Thymus (tissue), 11 donors: ENCODE measurements around the gene HOXC10. TPM values are rescaled to one million over a fixed set of nuclear protein-coding genes. Genes with fewer than 3 reads are reported as not detected.

Experiments used
- DNase-seq, 9 donors: peaks; one replicate each; pipeline ENCODE4 v3.0.0-alpha.2; 2013; ENCODE audit warnings: low spot score in 9 of 9, low read depth in 6 of 9, missing footprints in 1 of 9
- H3K27ac ChIP-seq, 2 donors: one replicate each; pipeline ENCODE4 v1.5.1; 2013; ENCODE audit warnings: control low read depth in 1 of 2, low read depth in 1 of 2, low read length in 1 of 2, mild to moderate bottlenecking in 1 of 2, moderate library complexity in 1 of 2
- H3K27me3 ChIP-seq, 2 donors: one replicate each; pipeline ENCODE4 v1.5.1; 2013; ENCODE audit warnings: low read length in 1 of 2; ENCODE audit not compliant: control insufficient read depth in 2 of 2, insufficient read depth in 1 of 2
- H3K36me3 ChIP-seq, 2 donors: one replicate each; pipeline ENCODE4 v1.5.1; 2013; ENCODE audit warnings: low read length in 1 of 2, mild to moderate bottlenecking in 1 of 2, moderate library complexity in 1 of 2; ENCODE audit not compliant: control insufficient read depth in 2 of 2, insufficient read depth in 2 of 2
- H3K4me1 ChIP-seq, 2 donors: one replicate each; pipeline ENCODE4 v1.5.1; 2013; ENCODE audit warnings: low read length in 2 of 2; ENCODE audit not compliant: control insufficient read depth in 2 of 2, insufficient read depth in 2 of 2
- H3K4me3 ChIP-seq, 2 donors: one replicate each; pipeline ENCODE4 v1.5.1; 2013; ENCODE audit warnings: low read length in 2 of 2, control low read depth in 1 of 2, mild to moderate bottlenecking in 1 of 2
- H3K9me3 ChIP-seq, 2 donors: one replicate each; pipeline ENCODE4 v1.5.1; 2013; ENCODE audit warnings: low read length in 1 of 2, mild to moderate bottlenecking in 1 of 2; ENCODE audit not compliant: control insufficient read depth in 2 of 2, insufficient read depth in 1 of 2
- WGBS: extraction: QIAGEN DNeasy Blood & Tissue Kit; methylation state at CpG from one replicate; pipeline ENCODE4 v1.1.7; 2013; 5-methylcytosine and 5-hydroxymethylcytosine counted together
- polyA plus RNA-seq: library from polyadenylated mRNA; stranded (reverse); fragments of 200-250 nt; gene quantifications from one replicate; pipeline ENCODE4 v1.2.3, GENCODE V29; 2013
- total RNA-seq: library from RNA; stranded (reverse); fragments of 120-200 nt; gene quantifications from one replicate; pipeline ENCODE4 v1.2.4, GENCODE V29; 2013
- donor health status: healthy.

Gene HOXC10
- total and polyA plus RNA-seq, 2 donors: 0.14 TPM; not detected in 1

- DNase-seq: no peak
- Histone ChIP-seq H3K27ac (no peak overlapping the region), H3K36me3 (no peaks in the 10 kb centered on the region), H3K27me3 (peaks cover 88 to 100% of the 10 kb centered on the region in 2 donors), H3K9me3 (peaks cover 0 to 12% of the 10 kb centered on the region in 2 donors), H3K4me3 (no peak overlapping the region), H3K4me1 (no peaks in the 10 kb centered on the region)
- WGBS: 23% methylated on average over 4 of the region's 4 CpGs
These were observed 14.5 kb upstream of the HOXC10 start for GRCh38 chr12:53970451-53970850.

GRCh38 chr12:53971129-53971528, 13.8 kb upstream of the HOXC10 start:
- Histone ChIP-seq H3K36me3 (no peaks in the 10 kb centered on the region), H3K27me3 (peaks cover 87 to 100% of the 10 kb centered on the region in 2 donors), H3K4me1 (no peaks in the 10 kb centered on the region), H3K9me3 (peaks cover 0 to 16% of the 10 kb centered on the region in 2 donors), H3K27ac (no peak overlapping the region), H3K4me3 (no peak overlapping the region)
- DNase-seq: no peak
- WGBS: 71% methylated on average over 3 of the region's 3 CpGs

GRCh38 chr12:53971686-53972085, 13.3 kb upstream of the HOXC10 start:
- no peak overlapping the region for H3K4me3 ChIP-seq
- peaks cover 0 to 16% of the 10 kb centered on the region in 2 donors for H3K9me3 ChIP-seq
- no peaks in the 10 kb centered on the region for H3K4me1 ChIP-seq
- H3K27me3 ChIP-seq: peaks cover 87 to 100% of the 10 kb centered on the region in 2 donors
- H3K36me3 ChIP-seq: no peaks in the 10 kb centered on the region
- no peak for DNase-seq
- H3K27ac ChIP-seq: no peak overlapping the region
- 27% methylated on average over 2 of the region's 2 CpGs for WGBS

DNA sequence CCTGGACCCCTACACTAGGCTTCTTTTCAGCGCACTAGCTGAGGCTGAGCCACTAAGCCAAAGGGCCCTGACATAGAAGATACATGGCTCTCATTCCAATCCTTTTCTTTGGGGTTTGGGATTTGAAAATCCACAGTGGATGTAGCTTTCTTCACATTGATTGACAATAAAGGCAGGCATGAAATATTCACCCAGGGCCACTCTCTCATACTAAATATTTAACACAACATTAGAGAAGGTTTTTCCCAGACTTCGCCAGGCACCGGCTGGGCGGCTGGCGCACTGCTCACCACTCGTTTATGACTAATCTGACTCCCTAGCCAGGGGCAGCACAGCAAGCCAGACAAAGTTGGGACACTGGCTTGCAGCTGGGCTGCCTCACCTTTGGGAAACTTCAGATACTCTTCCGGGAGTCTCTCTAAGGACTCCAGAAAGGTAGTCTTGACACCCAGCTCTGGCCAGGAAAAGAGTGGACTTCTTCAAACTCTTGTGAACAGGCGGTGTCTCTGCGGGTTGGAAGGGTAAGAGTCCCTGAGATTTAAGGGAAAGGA, 12.7 kb upstream of the HOXC10 start:
- Histone ChIP-seq H3K27me3 (peaks cover 87 to 100% of the 10 kb centered on the region in 2 donors), H3K9me3 (peaks cover 0 to 16% of the 10 kb centered on the region in 2 donors), H3K36me3 (no peaks in the 10 kb centered on the region), H3K4me3 (no peak overlapping the region), H3K27ac (no peak overlapping the region), H3K4me1 (no peaks in the 10 kb centered on the region)
- WGBS: 31% methylated on average over 9 of the region's 9 CpGs
- no peak for DNase-seq

DNA sequence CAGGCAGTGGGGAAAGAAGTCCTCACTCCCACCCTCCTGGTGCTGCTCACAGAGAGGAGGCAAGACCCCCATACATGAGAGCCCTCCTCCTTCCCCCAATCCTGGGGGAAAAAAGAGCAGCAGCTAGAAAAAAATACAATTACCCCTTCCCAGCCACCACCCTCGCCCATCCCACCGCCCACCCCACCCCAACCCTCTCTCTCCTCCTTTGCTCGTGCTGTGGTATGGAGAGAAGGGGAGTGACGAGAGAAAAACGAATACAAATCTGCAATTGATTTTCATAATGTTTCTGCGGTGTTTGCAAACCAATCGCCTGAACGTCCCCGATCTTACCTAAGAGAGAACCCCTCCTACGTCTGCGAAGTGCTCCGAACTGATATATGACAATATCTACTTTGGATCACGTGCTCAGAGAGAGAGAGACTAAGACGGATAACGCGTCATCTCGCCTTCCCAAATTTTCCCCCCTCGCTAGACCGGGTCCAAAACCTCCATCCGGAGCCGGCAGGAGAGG, 12.2 kb upstream of the HOXC10 start, which contains the start of gene HOXC11:
TSS of gene HOXC11 (plus strand) at position 405 of the 514 bp plus-strand sequence. CDS start 116 bp downstream, outside the sequence.
- H3K27me3 ChIP-seq: peaks cover 87 to 100% of the 10 kb centered on the region in 2 donors
- DNase-seq: no peak
- no peaks in the 10 kb centered on the region for H3K36me3 ChIP-seq
- H3K27ac ChIP-seq: no peak within 1 kb of the TSS
- H3K4me1 ChIP-seq: no peaks in the 10 kb centered on the region
- WGBS: 8% methylated on average over 21 of the region's 21 CpGs
- H3K4me3 ChIP-seq: no peak within 1 kb of the TSS
- peaks cover 0 to 16% of the 10 kb centered on the region in 2 donors for H3K9me3 ChIP-seq

DNA sequence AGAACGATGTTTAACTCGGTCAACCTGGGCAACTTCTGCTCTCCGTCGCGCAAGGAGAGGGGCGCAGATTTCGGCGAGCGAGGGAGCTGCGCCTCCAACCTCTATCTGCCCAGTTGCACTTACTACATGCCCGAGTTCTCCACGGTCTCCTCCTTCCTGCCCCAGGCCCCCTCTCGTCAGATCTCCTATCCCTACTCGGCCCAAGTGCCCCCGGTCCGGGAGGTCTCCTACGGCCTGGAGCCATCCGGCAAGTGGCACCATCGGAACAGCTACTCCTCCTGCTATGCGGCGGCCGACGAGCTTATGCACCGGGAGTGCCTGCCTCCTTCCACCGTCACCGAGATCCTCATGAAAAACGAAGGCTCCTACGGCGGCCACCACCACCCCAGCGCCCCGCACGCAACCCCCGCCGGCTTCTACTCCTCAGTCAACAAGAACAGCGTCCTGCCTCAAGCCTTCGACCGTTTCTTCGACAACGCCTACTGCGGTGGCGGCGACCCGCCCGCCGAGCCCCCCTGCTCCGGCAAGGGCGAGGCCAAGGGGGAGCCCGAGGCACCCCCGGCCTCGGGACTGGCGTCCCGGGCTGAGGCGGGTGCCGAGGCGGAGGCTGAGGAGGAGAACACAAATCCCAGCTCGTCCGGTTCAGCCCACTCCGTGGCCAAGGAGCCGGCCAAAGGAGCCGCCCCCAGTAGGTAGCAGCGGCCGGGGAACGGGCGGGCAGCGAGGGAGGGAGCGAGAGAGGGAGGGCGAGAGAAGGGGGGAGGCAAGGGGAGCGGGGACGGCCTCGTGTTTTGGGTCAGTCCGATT, 11.5 kb upstream of the HOXC10 start:
- Histone ChIP-seq H3K4me1 (no peaks in the 10 kb centered on the region), H3K27me3 (peaks cover 86 to 100% of the 10 kb centered on the region in 2 donors), H3K4me3 (no peak overlapping the region), H3K9me3 (peaks cover 0 to 16% of the 10 kb centered on the region in 2 donors), H3K36me3 (no peaks in the 10 kb centered on the region), H3K27ac (no peak overlapping the region)
- no peak for DNase-seq
- WGBS: 5% methylated on average over 70 of the region's 71 CpGs

- Histone ChIP-seq H3K4me3 (peak within 1 kb of the TSS in 1 of 2 donors; percentile 30), H3K36me3 (no peaks in the 10 kb centered on the region), H3K4me1 (no peaks in the 10 kb centered on the region), H3K9me3 (peaks cover 0 to 16% of the 10 kb centered on the region in 2 donors), H3K27me3 (peaks cover 87 to 100% of the 10 kb centered on the region in 2 donors), H3K27ac (no peak within 1 kb of the TSS)
- no peak for DNase-seq
- 3% methylated on average over 63 of the region's 63 CpGs for WGBS
These were observed 10.6 kb upstream of the HOXC10 start, which contains the start of gene HOTAIR for GRCh38 chr12:53974084-53975063. HOTAIR (minus strand) TSS chr12:53974954.

DNA sequence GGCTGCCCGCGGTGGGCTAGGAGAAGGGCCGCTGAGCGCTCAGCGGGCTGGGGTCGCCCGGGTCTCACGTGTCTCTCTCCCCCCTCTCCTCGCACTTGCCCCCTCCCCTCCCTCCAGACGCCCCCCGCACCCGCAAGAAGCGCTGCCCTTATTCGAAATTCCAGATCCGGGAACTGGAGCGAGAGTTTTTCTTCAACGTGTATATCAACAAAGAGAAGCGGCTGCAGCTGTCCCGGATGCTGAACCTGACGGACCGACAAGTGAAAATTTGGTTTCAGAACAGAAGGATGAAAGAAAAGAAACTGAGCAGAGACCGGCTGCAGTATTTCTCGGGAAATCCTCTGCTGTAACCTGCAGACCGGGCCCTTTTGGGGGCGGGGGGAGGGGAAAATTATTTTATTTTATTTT, 9.9 kb upstream of the HOXC10 start:
- Histone ChIP-seq H3K9me3 (peaks cover 0 to 16% of the 10 kb centered on the region in 2 donors), H3K4me3 (peak overlapping the region in 1 of 2 donors; percentile 30), H3K4me1 (no peaks in the 10 kb centered on the region), H3K27ac (no peak overlapping the region), H3K36me3 (no peaks in the 10 kb centered on the region), H3K27me3 (peaks cover 87 to 100% of the 10 kb centered on the region in 2 donors)
- 4% methylated on average over 25 of the region's 25 CpGs for WGBS
- DNase-seq: no peak
